MM.1S (cell line): ENCODE results near the gene ZPR1.

Source experiments
- DNase-seq: peaks from one replicate; pipeline ENCODE4 v3.0.0-alpha.2; 2015
- H2AFZ ChIP-seq: fragments of 300-600 bp; sonication (generic); 2 replicates; pipeline ENCODE4 v1.6.0; 2016; ENCODE audit warnings: antibody characterized with exemption, low read length
- H3F3A ChIP-seq: fragments of 300-600 bp; sonication (generic); 2 replicates; pipeline ENCODE4 v1.6.1; 2016; ENCODE audit warnings: mild to moderate bottlenecking, antibody characterized with exemption, low read length, moderate library complexity, mixed read lengths; ENCODE audit not compliant: insufficient read depth
- H3K27ac ChIP-seq: fragments of 300-600 bp; sonication (generic); 2 replicates; pipeline ENCODE4 v1.5.1; 2016; ENCODE audit warnings: mild to moderate bottlenecking, low read length
- H3K27me3 ChIP-seq: fragments of 300-600 bp; sonication (generic); replicated peaks from 2 replicates; pipeline ENCODE4 v1.6.0; 2016; ENCODE audit warnings: low read length; ENCODE audit not compliant: insufficient read depth
- H3K36me3 ChIP-seq: fragments of 300-600 bp; sonication (generic); replicated peaks from 2 replicates; pipeline ENCODE4 v1.6.1; 2016; ENCODE audit warnings: mild to moderate bottlenecking, low read length, mixed read lengths; ENCODE audit not compliant: insufficient read depth
- H3K4me1 ChIP-seq: fragments of 300-600 bp; sonication (generic); 2 replicates; pipeline ENCODE4 v1.6.1; 2016; ENCODE audit warnings: low read length, mixed read lengths
- H3K4me2 ChIP-seq: fragments of 300-600 bp; sonication (generic); 2 replicates; pipeline ENCODE4 v1.6.0; 2016; ENCODE audit warnings: low read depth, low read length
- H3K4me3 ChIP-seq: fragments of 300-600 bp; sonication (generic); 2 replicates; pipeline ENCODE4 v1.5.1; 2016; ENCODE audit warnings: low read length, mixed read lengths
- H3K79me2 ChIP-seq: fragments of 300-600 bp; sonication (generic); 2 replicates; pipeline ENCODE4 v1.6.1; 2016; ENCODE audit warnings: mixed run types, low read length, mixed read lengths
- H3K9ac ChIP-seq: fragments of 300-600 bp; sonication (generic); 2 replicates; pipeline ENCODE4 v1.6.1; 2016; ENCODE audit warnings: low read length, mixed read lengths
- H3K9me2 ChIP-seq: fragments of 300-600 bp; sonication (generic); replicated peaks from 2 replicates; pipeline ENCODE4 v1.6.1; 2016; ENCODE audit warnings: mild to moderate bottlenecking, low read length, mixed read lengths; ENCODE audit not compliant: insufficient read depth
- H3K9me3 ChIP-seq: fragments of 300-600 bp; sonication (generic); replicated peaks from 2 replicates; pipeline ENCODE4 v1.6.1; 2016; ENCODE audit warnings: mild to moderate bottlenecking, low read length, mixed read lengths; ENCODE audit not compliant: insufficient read depth
- H4K20me1 ChIP-seq: fragments of 300-600 bp; sonication (generic); 2 replicates; pipeline ENCODE4 v1.6.1; 2016; ENCODE audit warnings: mild to moderate bottlenecking, low read length, moderate library complexity, mixed read lengths; ENCODE audit not compliant: insufficient read depth
- EZH2 ChIP-seq: fragments of 300-600 bp; sonication (generic); optimal IDR thresholded peaks from 2 replicates; pipeline ENCODE3; 2017; ENCODE audit warnings: low read depth, mild to moderate bottlenecking, antibody characterized with exemption, low read length, mixed read lengths
- EZH2phosphoT487 ChIP-seq: fragments of 300-600 bp; sonication (generic); IDR thresholded peaks from 2 replicates; pipeline ENCODE4 v1.6.1; 2018; ENCODE audit warnings: antibody characterized with exemption, low read length
- TF ChIP-seq, protein P1 (sequence below): fragments of 300-600 bp; sonication (generic); IDR thresholded peaks from 2 replicates; pipeline ENCODE4 v1.5.1; 2016; ENCODE audit warnings: antibody characterized with exemption, low read length, mixed read lengths

The ZPR1 gene, protein sequence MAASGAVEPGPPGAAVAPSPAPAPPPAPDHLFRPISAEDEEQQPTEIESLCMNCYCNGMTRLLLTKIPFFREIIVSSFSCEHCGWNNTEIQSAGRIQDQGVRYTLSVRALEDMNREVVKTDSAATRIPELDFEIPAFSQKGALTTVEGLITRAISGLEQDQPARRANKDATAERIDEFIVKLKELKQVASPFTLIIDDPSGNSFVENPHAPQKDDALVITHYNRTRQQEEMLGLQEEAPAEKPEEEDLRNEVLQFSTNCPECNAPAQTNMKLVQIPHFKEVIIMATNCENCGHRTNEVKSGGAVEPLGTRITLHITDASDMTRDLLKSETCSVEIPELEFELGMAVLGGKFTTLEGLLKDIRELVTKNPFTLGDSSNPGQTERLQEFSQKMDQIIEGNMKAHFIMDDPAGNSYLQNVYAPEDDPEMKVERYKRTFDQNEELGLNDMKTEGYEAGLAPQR

GRCh38 chr11:116787786-116788486, at the start of gene ZPR1:
TSS of gene ZPR1 (minus strand) at chr11:116788023. CDS start at chr11:116787990, 33 bp downstream.
- TF ChIP-seq, protein P1, sequence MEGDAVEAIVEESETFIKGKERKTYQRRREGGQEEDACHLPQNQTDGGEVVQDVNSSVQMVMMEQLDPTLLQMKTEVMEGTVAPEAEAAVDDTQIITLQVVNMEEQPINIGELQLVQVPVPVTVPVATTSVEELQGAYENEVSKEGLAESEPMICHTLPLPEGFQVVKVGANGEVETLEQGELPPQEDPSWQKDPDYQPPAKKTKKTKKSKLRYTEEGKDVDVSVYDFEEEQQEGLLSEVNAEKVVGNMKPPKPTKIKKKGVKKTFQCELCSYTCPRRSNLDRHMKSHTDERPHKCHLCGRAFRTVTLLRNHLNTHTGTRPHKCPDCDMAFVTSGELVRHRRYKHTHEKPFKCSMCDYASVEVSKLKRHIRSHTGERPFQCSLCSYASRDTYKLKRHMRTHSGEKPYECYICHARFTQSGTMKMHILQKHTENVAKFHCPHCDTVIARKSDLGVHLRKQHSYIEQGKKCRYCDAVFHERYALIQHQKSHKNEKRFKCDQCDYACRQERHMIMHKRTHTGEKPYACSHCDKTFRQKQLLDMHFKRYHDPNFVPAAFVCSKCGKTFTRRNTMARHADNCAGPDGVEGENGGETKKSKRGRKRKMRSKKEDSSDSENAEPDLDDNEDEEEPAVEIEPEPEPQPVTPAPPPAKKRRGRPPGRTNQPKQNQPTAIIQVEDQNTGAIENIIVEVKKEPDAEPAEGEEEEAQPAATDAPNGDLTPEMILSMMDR, result no peak
- TF ChIP-seq EZH2, result no peak
- no peak for TF ChIP-seq EZH2phosphoT487
- Histone ChIP-seq H3K27me3 (no peaks in the 10 kb centered on the region), H3K9me2 (no peaks in the 10 kb centered on the region), H4K20me1 (no peaks in the 10 kb centered on the region), H3K9me3 (no peaks in the 10 kb centered on the region), H3K27ac (peak within 1 kb of the TSS; percentile 28; the same call in 1 of the 2 replicates), H3K9ac (peak within 1 kb of the TSS; percentile 88), H3K4me3 (peak within 1 kb of the TSS; percentile 89), H3K36me3 (0 out of 2 replicates have a peak, but pooled peaks cover 8% of the 10 kb centered on the region), H3K79me2 (peaks cover 26% of the 10 kb centered on the region), H3K4me1 (peaks cover 20% of the 10 kb centered on the region), H3K4me2 (peak within 1 kb of the TSS; percentile 85), H2AFZ (peak within 1 kb of the TSS; percentile 65), H3F3A (no peaks in the 10 kb centered on the region; the same call in 1 of the 2 replicates)
- peak; percentile 64 for DNase-seq

DNA sequence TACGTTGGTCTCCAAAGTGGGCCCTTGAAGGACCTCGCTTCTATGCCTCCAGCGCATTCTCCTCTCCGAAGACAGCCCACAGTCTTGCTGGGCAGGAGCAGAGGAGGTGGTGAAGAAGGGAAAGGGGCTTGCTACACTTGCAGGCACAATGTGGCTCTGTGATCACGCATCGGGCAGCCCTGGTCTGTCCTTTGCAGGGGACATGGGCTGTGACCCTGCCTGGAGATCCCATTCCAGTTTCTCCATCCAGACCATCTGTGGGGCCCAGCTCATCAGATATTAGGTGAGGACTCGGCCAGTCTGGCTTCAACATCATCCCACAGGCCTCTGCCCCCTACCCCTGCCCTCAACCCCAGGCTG, 48.8 kb upstream of the ZPR1 start:
- Histone ChIP-seq H3F3A (no peaks in the 10 kb centered on the region), H3K4me2 (no peak overlapping the region), H2AFZ (no peak overlapping the region), H3K79me2 (no peaks in the 10 kb centered on the region), H3K9ac (no peak overlapping the region), H3K9me3 (no peaks in the 10 kb centered on the region), H3K9me2 (no peaks in the 10 kb centered on the region), H3K36me3 (no peaks in the 10 kb centered on the region), H4K20me1 (no peaks in the 10 kb centered on the region), H3K4me1 (0 out of 2 replicates have a peak, but pooled peaks cover 6% of the 10 kb centered on the region), H3K27ac (no peak overlapping the region), H3K4me3 (no peak overlapping the region), H3K27me3 (no peaks in the 10 kb centered on the region)
- DNase-seq, result no peak
- TF ChIP-seq EZH2phosphoT487 (no peak), EZH2 (no peak)
- TF ChIP-seq, protein P1, result no peak

- Histone ChIP-seq H3K27ac (no peak overlapping the region), H3K4me1 (0 out of 2 replicates have a peak, but pooled peaks cover 6% of the 10 kb centered on the region), H3K9me3 (no peaks in the 10 kb centered on the region), H3K9me2 (no peaks in the 10 kb centered on the region), H4K20me1 (no peaks in the 10 kb centered on the region), H3F3A (no peaks in the 10 kb centered on the region), H3K4me2 (peak overlapping the region; percentile 95), H2AFZ (peak overlapping the region; percentile 57), H3K27me3 (no peaks in the 10 kb centered on the region), H3K36me3 (no peaks in the 10 kb centered on the region), H3K79me2 (no peaks in the 10 kb centered on the region), H3K4me3 (peak overlapping the region; percentile 57), H3K9ac (peak overlapping the region; percentile 14; the same call in 1 of the 2 replicates)
- TF ChIP-seq, protein P1, result peak; percentile 74
- TF ChIP-seq EZH2, result no peak
- no peak for TF ChIP-seq EZH2phosphoT487
- DNase-seq, result peak; percentile 90
These were observed 48.2 kb upstream of the ZPR1 start for GRCh38 chr11:116835791-116836631.
